Measurements from ENCODE around the gene IRGC.

GRCh38 chr19:43726736-43727592 is 11.1 kb downstream of the IRGC start:
- TF ChIP-seq HDGF (IDR thresholded peaks at IDR 0.05; ENCODE audit: borderline replicate concordance) = no peak
- no peak for TF ChIP-seq BHLHE40 (IDR thresholded peaks at IDR 0.05; ENCODE audit: borderline replicate concordance)
- TF ChIP-seq ARNT (IDR thresholded peaks at IDR 0.05) = no peak
- no peak for TF ChIP-seq ELF4 (IDR thresholded peaks at IDR 0.05)
- TF ChIP-seq SP1 (IDR thresholded peaks at IDR 0.05) = no peak
- TF ChIP-seq TARDBP (IDR thresholded peaks at IDR 0.05) = no peak
- no peak for TF ChIP-seq NFRKB (IDR thresholded peaks at IDR 0.05)
- TF ChIP-seq L3MBTL2 (conservative IDR thresholded peaks at IDR 0.05) = no peak
- TF ChIP-seq PKNOX1 (IDR thresholded peaks at IDR 0.05) = no peak
- no peak for TF ChIP-seq FOXK2 (IDR thresholded peaks at IDR 0.05)
- no peak for TF ChIP-seq FOXM1 (IDR thresholded peaks at IDR 0.05; ENCODE audit: borderline replicate concordance)
- no peak for TF ChIP-seq SUZ12 (IDR thresholded peaks at IDR 0.05)
